Measurements from ENCODE around the gene CNEP1R1.

The CNEP1R1 gene

GRCh38 chr16:50024684-50025536 is at the start of gene CNEP1R1:
Gene CNEP1R1 (plus strand): TSS chr16:50025225. CDS start chr16:50025316, 91 bp downstream.
- peak; percentile 88 to 98 (median 94) for DNase-seq
- intact Hi-C loops (cut with DNase I) = loop anchor here (2.0 to 5.0 kb wide), 3 partner anchors 42 to 187 kb away; partner anchors contain the start of genes HEATR3 and TENT4B

GRCh38 chr16:49977427-49977826 is 47.6 kb upstream of the CNEP1R1 start:
- intact Hi-C loops (cut with DNase I) = no loop called here
- DNase-seq = no peak

GRCh38 chr16:49978569-49979326 is 46.3 kb upstream of the CNEP1R1 start:
- intact Hi-C loops (cut with DNase I) = no loop called here
- no peak for DNase-seq

- intact Hi-C loops (cut with DNase I) = no loop called here
- DNase-seq = no peak
Measured at GRCh38 chr16:49980166-49980565, 44.9 kb upstream of the CNEP1R1 start.

GRCh38 chr16:49986351-49987124 is 38.5 kb upstream of the CNEP1R1 start:
- intact Hi-C loops (cut with DNase I) = no loop called here
- DNase-seq = no peak

- DNase-seq = no peak
- intact Hi-C loops (cut with DNase I) = no loop called here
Measured at GRCh38 chr16:49987381-49987780, 37.6 kb upstream of the CNEP1R1 start.

- intact Hi-C loops (cut with DNase I) = no loop called here
- no peak for DNase-seq
Measured at GRCh38 chr16:49992825-49993224, 32.2 kb upstream of the CNEP1R1 start.

GRCh38 chr16:49993579-49993978 is 31.4 kb upstream of the CNEP1R1 start:
- no peak for DNase-seq
- intact Hi-C loops (cut with DNase I) = no loop called here

GRCh38 chr16:49994006-49994405 is 31.0 kb upstream of the CNEP1R1 start:
- no peak for DNase-seq
- intact Hi-C loops (cut with DNase I) = no loop called here

- DNase-seq = no peak
Measured at GRCh38 chr16:49995720-49996119, 29.3 kb upstream of the CNEP1R1 start.

GRCh38 chr16:49997721-49998251 is 27.2 kb upstream of the CNEP1R1 start:
- DNase-seq = no peak
- intact Hi-C loops (cut with DNase I) = no loop called here

More at GRCh38 chr16:49995720-49996119, 29.3 kb upstream of the CNEP1R1 start:
- intact Hi-C loops (cut with DNase I) = no loop called here

GRCh38 chr16:49998991-49999390 is 26.0 kb upstream of the CNEP1R1 start:
- intact Hi-C loops (cut with DNase I) = no loop called here
- DNase-seq = no peak

- intact Hi-C loops (cut with DNase I) = no loop called here
- no peak for DNase-seq
Measured at GRCh38 chr16:50001144-50001543, 23.9 kb upstream of the CNEP1R1 start.

- no peak for DNase-seq
- intact Hi-C loops (cut with DNase I) = no loop called here
Measured at GRCh38 chr16:50002190-50002589, 22.8 kb upstream of the CNEP1R1 start.

- intact Hi-C loops (cut with DNase I) = no loop called here
- DNase-seq = no peak
Measured at GRCh38 chr16:50004239-50004638, 20.8 kb upstream of the CNEP1R1 start.

GRCh38 chr16:50006964-50007363 is 18.1 kb upstream of the CNEP1R1 start:
- DNase-seq = no peak
- intact Hi-C loops (cut with DNase I) = no loop called here

GRCh38 chr16:50007744-50008143 is 17.3 kb upstream of the CNEP1R1 start:
- no peak for DNase-seq
- intact Hi-C loops (cut with DNase I) = no loop called here

- no peak for DNase-seq
- intact Hi-C loops (cut with DNase I) = no loop called here
Measured at GRCh38 chr16:50010212-50010611, 14.8 kb upstream of the CNEP1R1 start.

- no peak for DNase-seq
- intact Hi-C loops (cut with DNase I) = no loop called here
Measured at GRCh38 chr16:50011707-50012106, 13.3 kb upstream of the CNEP1R1 start.

Measured in head of caudate nucleus (tissue), 42 donors.